ENCODE data around the gene ZG16. TPM values are rescaled to one million over a fixed set of nuclear protein-coding genes. Genes with fewer than 3 reads are reported as not detected.
"Not testable (repeated sequence)": the region's sequence is repeated elsewhere in the genome, so short reads cannot be mapped to it uniquely, and the experiment has no call there.

The ZG16 gene
- total and polyA plus RNA-seq, 12 donors: 0.01 TPM; not detected in 11

DNA sequence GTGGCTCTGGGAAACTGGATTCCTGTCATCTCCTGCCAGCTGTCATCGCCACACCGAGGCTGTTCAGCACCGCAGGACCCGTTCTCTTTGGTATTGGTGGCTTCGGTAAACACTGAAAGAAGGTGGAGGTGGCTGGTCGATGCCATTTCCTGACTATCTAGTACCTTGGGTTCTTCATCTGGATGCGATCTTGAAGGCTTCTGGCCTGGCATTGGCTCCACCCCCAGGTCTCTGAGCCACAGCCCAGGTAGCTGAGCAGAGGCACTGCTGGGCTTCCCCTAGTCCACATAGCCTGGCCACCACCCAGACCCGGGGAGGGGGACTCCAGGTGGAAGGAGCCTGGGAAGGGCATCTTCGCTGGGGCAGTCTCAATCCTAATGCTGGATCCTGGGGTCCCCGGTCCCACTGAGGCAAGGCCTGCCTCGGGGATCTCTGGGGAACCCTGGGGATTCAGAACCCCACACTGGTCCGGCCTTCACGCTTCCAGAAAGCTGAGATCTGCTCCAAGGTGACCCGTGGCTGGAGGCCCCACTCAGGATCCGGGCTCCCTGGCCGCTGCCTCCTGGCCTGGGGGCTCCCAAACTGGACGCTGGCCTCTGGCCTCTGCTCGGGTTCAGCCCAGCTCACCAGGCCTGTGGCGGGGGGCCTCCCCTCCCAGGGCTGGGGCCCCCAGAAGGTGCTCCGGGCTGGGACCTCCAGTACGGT, 34.1 kb upstream of the ZG16 start:
- Histone ChIP-seq H3K4me1 (peaks cover 0 to 42% (median 0%) of the 10 kb centered on the region in 9 donors), H3K9me3 (peaks cover 0 to 6% (median 0%) of the 10 kb centered on the region in 11 donors), H3K27ac (peak overlapping the region in 1 of 10 donors; percentile 93), H3K36me3 (peaks cover 0 to 13% (median 0%) of the 10 kb centered on the region in 9 donors), H3K27me3 (peaks cover 0 to 11% (median 0%) of the 10 kb centered on the region in 7 donors), H3K4me3 (peak overlapping the region in 2 of 10 donors; percentile 39 to 72)
- 77 to 82% methylated on average over 21 of the region's 21 CpGs for WGBS, 2 donors
- TF ChIP-seq CTCF (IDR thresholded peaks at IDR 0.05): no peak
- ATAC-seq (peak in 1 of 8 donors; percentile 20), DNase-seq (no peak)
- intact Hi-C loops (cut with DNase I): no loop called here

GRCh38 chr16:29744541-29745101, 33.4 kb upstream of the ZG16 start:
- H3K36me3 ChIP-seq: peaks cover 0 to 13% (median 0%) of the 10 kb centered on the region in 9 donors
- H3K4me1 ChIP-seq: peaks cover 0 to 37% (median 0%) of the 10 kb centered on the region in 9 donors
- DNase-seq: no peak
- H3K4me3 ChIP-seq: peak overlapping the region in 4 of 10 donors; percentile 23 to 72 (median 38)
- WGBS, 2 donors: 84 to 88% methylated on average over 20 of the region's 20 CpGs
- peak in 1 of 8 donors; percentile 27 for ATAC-seq
- no peak for TF ChIP-seq CTCF (IDR thresholded peaks at IDR 0.05)
- intact Hi-C loops (cut with DNase I): no loop called here
- peaks cover 0 to 11% (median 0%) of the 10 kb centered on the region in 7 donors for H3K27me3 ChIP-seq
- H3K9me3 ChIP-seq: peaks cover 0 to 6% (median 0%) of the 10 kb centered on the region in 11 donors
- peak overlapping the region in 2 of 10 donors; percentile 62 to 93 for H3K27ac ChIP-seq

DNA sequence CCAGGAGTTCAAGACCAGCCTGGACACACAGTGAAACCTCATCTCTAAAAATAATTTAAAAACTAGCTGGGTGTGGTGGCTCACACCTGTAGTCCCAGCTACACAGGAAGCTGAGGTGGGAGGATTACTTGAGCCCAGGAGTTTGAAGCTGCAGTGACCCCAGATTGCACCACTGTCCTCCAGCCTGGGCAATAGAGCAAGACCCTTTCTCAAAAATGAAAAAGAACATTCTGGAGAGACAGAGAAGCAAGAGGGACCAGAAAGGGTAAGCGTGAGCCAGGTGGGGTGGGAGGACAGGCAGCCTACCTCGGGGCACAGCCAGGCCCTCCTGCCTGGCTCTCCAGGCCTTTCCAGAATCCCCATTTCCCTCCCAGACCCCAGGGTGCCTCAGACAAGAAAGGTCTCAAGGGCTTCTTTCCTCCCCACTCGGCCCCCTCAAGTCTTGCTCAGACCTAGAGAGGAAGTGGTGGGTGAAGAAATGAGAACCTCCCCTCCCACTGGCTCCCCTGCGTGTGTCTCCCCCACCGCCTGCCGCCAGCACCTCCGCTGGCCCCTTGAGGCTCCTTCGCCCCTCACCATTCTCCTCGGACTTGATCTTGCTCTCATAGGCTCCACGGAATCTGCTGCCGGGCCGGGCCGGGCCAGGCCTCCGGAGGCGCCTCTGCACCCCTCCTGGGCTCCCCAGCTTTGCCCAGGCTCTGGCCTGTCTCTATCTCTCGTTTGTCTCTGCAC, 32.8 kb upstream of the ZG16 start:
- WGBS, 2 donors: 76 to 79% methylated on average over 16 of the region's 16 CpGs
- Histone ChIP-seq H3K36me3 (peaks cover 0 to 13% (median 0%) of the 10 kb centered on the region in 9 donors), H3K4me1 (peaks cover 0 to 40% (median 0%) of the 10 kb centered on the region in 9 donors), H3K27me3 (peaks cover 0 to 11% (median 0%) of the 10 kb centered on the region in 7 donors), H3K9me3 (peaks cover 0 to 6% (median 0%) of the 10 kb centered on the region in 11 donors), H3K4me3 (peak overlapping the region in 6 of 10 donors; percentile 23 to 72 (median 38)), H3K27ac (peak overlapping the region in 3 of 10 donors; percentile 27 to 93 (median 62))
- ATAC-seq (peak in 7 of 8 donors; percentile 19 to 56 (median 47)), DNase-seq (no peak)
- intact Hi-C loops (cut with DNase I): no loop called here
- no peak for TF ChIP-seq CTCF (IDR thresholded peaks at IDR 0.05)

- H3K4me3 ChIP-seq: peak within 1 kb of the TSS in 6 of 10 donors; percentile 23 to 72 (median 38)
- peaks cover 0 to 6% (median 0%) of the 10 kb centered on the region in 11 donors for H3K9me3 ChIP-seq
- H3K27me3 ChIP-seq: peaks cover 0 to 11% (median 0%) of the 10 kb centered on the region in 7 donors
- H3K4me1 ChIP-seq: peaks cover 0 to 37% (median 0%) of the 10 kb centered on the region in 9 donors
- WGBS, 2 donors: 74 to 87% methylated on average over 12 of the region's 12 CpGs
- no peak for TF ChIP-seq CTCF (IDR thresholded peaks at IDR 0.05)
- H3K36me3 ChIP-seq: peaks cover 0 to 13% (median 0%) of the 10 kb centered on the region in 9 donors
- H3K27ac ChIP-seq: peak within 1 kb of the TSS in 3 of 10 donors; percentile 27 to 93 (median 62)
- ATAC-seq: peak; percentile 79 to 91 (median 87)
- intact Hi-C loops (cut with DNase I): no loop called here
- DNase-seq: peak; percentile 58 to 63
These were observed 32.2 kb upstream of the ZG16 start, which contains the start of gene C16orf54 for GRCh38 chr16:29745853-29746345. C16orf54 (minus strand) TSS chr16:29745990; CDS start chr16:29744951, 1,039 bp downstream.

- intact Hi-C loops (cut with DNase I); H3K9me3 ChIP-seq; ATAC-seq; DNase-seq: not testable (repeated sequence)
- peaks cover 0 to 13% (median 0%) of the 10 kb centered on the region in 9 donors for H3K36me3 ChIP-seq
- H3K27ac ChIP-seq: peak overlapping the region in 2 of 10 donors; percentile 8 to 93
- peak overlapping the region in 1 of 10 donors; percentile 72 for H3K4me3 ChIP-seq
- peaks cover 0 to 32% (median 0%) of the 10 kb centered on the region in 9 donors for H3K4me1 ChIP-seq
- peaks cover 0 to 11% (median 0%) of the 10 kb centered on the region in 7 donors for H3K27me3 ChIP-seq
- WGBS, 2 donors: 42 to 53% methylated on average over 4 of the region's 4 CpGs
These were observed 31.5 kb upstream of the ZG16 start for GRCh38 chr16:29746518-29746917.
